AG04450 (cell line): Measurements from ENCODE around the gene SFXN5. TPM values are rescaled to one million over a fixed set of nuclear protein-coding genes. Genes with fewer than 3 reads are reported as not detected.

Source experiments
- CTCF ChIA-PET: fragments of 300-600, 350-600 bp; formaldehyde crosslinking; extraction: SDS; loops from one replicate; lab custom pipeline; 2022; ENCODE audit warnings: antibody characterized with exemption, inconsistent platforms; lab: Charles Lee
- POLR2A ChIA-PET: fragments of 350-600 bp; formaldehyde crosslinking; extraction: SDS; loops from one replicate; lab custom pipeline; 2021; ENCODE audit warnings: antibody characterized with exemption, inconsistent platforms; lab: Yijun Ruan, JAX
- DNase-seq: peaks from one replicate; pipeline ENCODE4 v3.0.0-alpha.2; 2011; ENCODE audit warnings: low read depth, low spot score
- H3K27ac ChIP-seq: one replicate; pipeline ENCODE4 v1.5.1; 2012; ENCODE audit warnings: low read depth, low read length, control low read depth
- H3K27me3 ChIP-seq: one replicate; pipeline ENCODE4 v1.6.0; 2012; ENCODE audit warnings: low read length; ENCODE audit not compliant: control insufficient read depth, insufficient read depth
- H3K4me3 ChIP-seq: 2 replicates; pipeline ENCODE4 v1.5.1; 2011; ENCODE audit warnings: mild to moderate bottlenecking, low read depth, low read length, control low read depth
- H3K9me3 ChIP-seq: 2 replicates; pipeline ENCODE4 v1.5.1; 2012; ENCODE audit warnings: low read length; ENCODE audit not compliant: control insufficient read depth, insufficient read depth
- CTCF ChIP-seq: IDR thresholded peaks from 2 replicates; pipeline ENCODE4 v1.5.1; 2011; ENCODE audit warnings: low read depth, low read length, control low read depth, inconsistent platforms
- polyA plus RNA-seq: library from polyadenylated mRNA; depleted of rRNA; stranded (reverse); fragments of >200 nt; gene quantifications from 2 replicates; pipeline ENCODE4 v1.2.3, GENCODE V29; 2011

SFXN5 gene
- polyA plus RNA-seq, 1 experiment: 11.8 TPM

GRCh38 chr2:73043929-73044832, 27.3 kb downstream of the SFXN5 start:
- no peak for TF ChIP-seq CTCF
- DNase-seq: no peak
- CTCF ChIA-PET: no interaction called here
- Histone ChIP-seq H3K4me3 (no peak overlapping the region), H3K27me3 (no peaks in the 10 kb centered on the region), H3K9me3 (no peaks in the 10 kb centered on the region), H3K27ac (no peak overlapping the region)
- POLR2A ChIA-PET: no interaction called here

GRCh38 chr2:73043276-73043675, 28.2 kb downstream of the SFXN5 start:
- CTCF ChIA-PET: no interaction called here
- no peaks in the 10 kb centered on the region for H3K9me3 ChIP-seq
- no peak for DNase-seq
- H3K27ac ChIP-seq: no peak overlapping the region
- H3K27me3 ChIP-seq: no peaks in the 10 kb centered on the region
- TF ChIP-seq CTCF: no peak
- no peak overlapping the region for H3K4me3 ChIP-seq
- POLR2A ChIA-PET: no interaction called here

- H3K4me3 ChIP-seq: no peak overlapping the region
- no peak overlapping the region for H3K27ac ChIP-seq
- no peak for DNase-seq
- ChIA-PET CTCF (no interaction called here), POLR2A (no interaction called here)
- no peaks in the 10 kb centered on the region; the same call in 1 of the 2 replicates for H3K9me3 ChIP-seq
- no peaks in the 10 kb centered on the region for H3K27me3 ChIP-seq
- TF ChIP-seq CTCF: no peak
These were observed 33.4 kb downstream of the SFXN5 start for GRCh38 chr2:73037947-73038585.

GRCh38 chr2:73036766-73037165, 34.7 kb downstream of the SFXN5 start:
- no peak for TF ChIP-seq CTCF
- no peak overlapping the region for H3K4me3 ChIP-seq
- H3K27me3 ChIP-seq: no peaks in the 10 kb centered on the region
- no peak for DNase-seq
- H3K9me3 ChIP-seq: no peaks in the 10 kb centered on the region; the same call in 1 of the 2 replicates
- POLR2A ChIA-PET: no interaction called here
- CTCF ChIA-PET: interaction anchor here (0.9 kb wide), 1 partner anchor 143 kb away, joined by 3 read pairs; no protein-coding TSS in a partner anchor
- no peak overlapping the region for H3K27ac ChIP-seq
